ENCODE measurements around the gene ERC2. TPM values are rescaled to one million over a fixed set of nuclear protein-coding genes. Genes with fewer than 3 reads are reported as not detected.

The ERC2 gene
- total RNA-seq, 1 donor, result 0.36 TPM

- Histone ChIP-seq H3K4me3 (ENCODE audit: insufficient read depth, low read length) (no peak overlapping the region), H3K36me3 (ENCODE audit: insufficient read depth, low read length) (no peaks in the 10 kb centered on the region), H3K4me2 (ENCODE audit: insufficient read depth, low read length) (no peak overlapping the region), H3K9me3 (ENCODE audit: low read depth, low read length) (no peaks in the 10 kb centered on the region), H4K20me1 (ENCODE audit: insufficient read depth, low read length) (no peaks in the 10 kb centered on the region), H3K27ac (ENCODE audit: low read depth, low read length) (no peak overlapping the region), H2AFZ (ENCODE audit: low read length) (no peak overlapping the region), H3K4me1 (ENCODE audit: insufficient read depth, low read length) (no peaks in the 10 kb centered on the region), H3K79me2 (ENCODE audit: insufficient read depth, low read length) (no peaks in the 10 kb centered on the region), H3K27me3 (ENCODE audit: insufficient read depth, low read length) (no peaks in the 10 kb centered on the region)
- no peak for DNase-seq (ENCODE audit: insufficient read length, low spot score, missing footprints)
- TF ChIP-seq CTCF (IDR thresholded peaks at IDR 0.05; ENCODE audit: extremely low read depth, low read depth, low read length), result no peak
Measured at GRCh38 chr3:56342475-56342874, 125.8 kb downstream of the ERC2 start.

GRCh38 chr3:56339671-56340070, 128.6 kb downstream of the ERC2 start:
- Histone ChIP-seq H3K4me1 (ENCODE audit: insufficient read depth, low read length) (no peaks in the 10 kb centered on the region), H3K9me3 (ENCODE audit: low read depth, low read length) (no peaks in the 10 kb centered on the region), H4K20me1 (ENCODE audit: insufficient read depth, low read length) (no peaks in the 10 kb centered on the region), H3K27ac (ENCODE audit: low read depth, low read length) (no peak overlapping the region), H3K4me3 (ENCODE audit: insufficient read depth, low read length) (no peak overlapping the region), H3K36me3 (ENCODE audit: insufficient read depth, low read length) (no peaks in the 10 kb centered on the region), H3K27me3 (ENCODE audit: insufficient read depth, low read length) (no peaks in the 10 kb centered on the region), H3K4me2 (ENCODE audit: insufficient read depth, low read length) (no peak overlapping the region), H3K79me2 (ENCODE audit: insufficient read depth, low read length) (no peaks in the 10 kb centered on the region), H2AFZ (ENCODE audit: low read length) (no peak overlapping the region)
- no peak for TF ChIP-seq CTCF (IDR thresholded peaks at IDR 0.05; ENCODE audit: extremely low read depth, low read depth, low read length)
- no peak for DNase-seq (ENCODE audit: insufficient read length, low spot score, missing footprints)

GRCh38 chr3:56339244-56339643, 129.0 kb downstream of the ERC2 start:
- no peaks in the 10 kb centered on the region for H3K4me1 ChIP-seq (ENCODE audit: insufficient read depth, low read length)
- H3K4me3 ChIP-seq (ENCODE audit: insufficient read depth, low read length), result no peak overlapping the region
- H4K20me1 ChIP-seq (ENCODE audit: insufficient read depth, low read length), result no peaks in the 10 kb centered on the region
- DNase-seq (ENCODE audit: insufficient read length, low spot score, missing footprints), result no peak
- H3K9me3 ChIP-seq (ENCODE audit: low read depth, low read length), result no peaks in the 10 kb centered on the region
- H3K79me2 ChIP-seq (ENCODE audit: insufficient read depth, low read length), result no peaks in the 10 kb centered on the region
- TF ChIP-seq CTCF (IDR thresholded peaks at IDR 0.05; ENCODE audit: extremely low read depth, low read depth, low read length), result no peak
- H3K4me2 ChIP-seq (ENCODE audit: insufficient read depth, low read length), result no peak overlapping the region
- H3K36me3 ChIP-seq (ENCODE audit: insufficient read depth, low read length), result no peaks in the 10 kb centered on the region
- no peaks in the 10 kb centered on the region for H3K27me3 ChIP-seq (ENCODE audit: insufficient read depth, low read length)
- no peak overlapping the region for H3K27ac ChIP-seq (ENCODE audit: low read depth, low read length)
- H2AFZ ChIP-seq (ENCODE audit: low read length), result no peak overlapping the region

- Histone ChIP-seq H3K36me3 (ENCODE audit: insufficient read depth, low read length) (no peaks in the 10 kb centered on the region), H3K79me2 (ENCODE audit: insufficient read depth, low read length) (no peaks in the 10 kb centered on the region), H2AFZ (ENCODE audit: low read length) (no peak overlapping the region), H3K27me3 (ENCODE audit: insufficient read depth, low read length) (no peaks in the 10 kb centered on the region), H3K9me3 (ENCODE audit: low read depth, low read length) (no peaks in the 10 kb centered on the region), H3K4me3 (ENCODE audit: insufficient read depth, low read length) (no peak overlapping the region), H3K27ac (ENCODE audit: low read depth, low read length) (no peak overlapping the region), H4K20me1 (ENCODE audit: insufficient read depth, low read length) (no peaks in the 10 kb centered on the region), H3K4me1 (ENCODE audit: insufficient read depth, low read length) (no peaks in the 10 kb centered on the region), H3K4me2 (ENCODE audit: insufficient read depth, low read length) (no peak overlapping the region)
- no peak for DNase-seq (ENCODE audit: insufficient read length, low spot score, missing footprints)
- TF ChIP-seq CTCF (IDR thresholded peaks at IDR 0.05; ENCODE audit: extremely low read depth, low read depth, low read length), result no peak
Measured at GRCh38 chr3:56336023-56336422, 132.2 kb downstream of the ERC2 start.

Data from osteoblast (primary cell).